MCF 10A (cell line): Measurements from ENCODE around the gene BHLHE40. TPM values are rescaled to one million over a fixed set of nuclear protein-coding genes. Genes with fewer than 3 reads are reported as not detected.

Source experiments
- Bru-seq: library from RNA; stranded (reverse); fragments of 400-500 nt; gene quantifications from one replicate; lab custom pipeline; 2021; lab: Mats Ljungman, UMichigan
- BruChase-seq, 2 experiments: library from RNA; stranded (reverse); fragments of 400-500 nt; gene quantifications; one replicate each; lab custom pipeline; 2021; lab: Mats Ljungman, UMichigan
- BruUV-seq: library from RNA; stranded (reverse); fragments of 400-500 nt; replicated peaks from 2 replicates; lab custom pipeline; 2021; lab: Mats Ljungman, UMichigan
- CTCF ChIA-PET: fragments of 300-600 bp; sonication (Branson Sonifier 250); formaldehyde crosslinking; extraction: SDS; loops from one replicate; lab custom pipeline; 2021; ENCODE audit warnings: antibody characterized with exemption, inconsistent platforms; lab: Yijun Ruan, JAX
- POLR2A ChIA-PET: fragments of 300-600, 350-650 bp; sonication (Branson Sonifier 250); formaldehyde crosslinking; extraction: SDS; loops from one replicate; lab custom pipeline; 2020; ENCODE audit warnings: antibody characterized with exemption, inconsistent platforms; lab: Yijun Ruan, JAX
- DNase-seq: peaks from one replicate; pipeline ENCODE4 v3.0.0-alpha.2; 2018; ENCODE audit not compliant: unreplicated experiment
- H3K27ac Mint-ChIP-seq: one replicate; pipeline ENCODE4 v1.8.0; 2022; ENCODE audit warnings: mild to moderate bottlenecking, low read depth, mixed read lengths; ENCODE audit not compliant: unreplicated experiment
- H3K27me3 Mint-ChIP-seq: one replicate; pipeline ENCODE4 v1.8.0; 2022; ENCODE audit warnings: mixed read lengths; ENCODE audit not compliant: insufficient read depth, unreplicated experiment
- H3K36me3 Mint-ChIP-seq: one replicate; pipeline ENCODE4 v1.8.0; 2022; ENCODE audit warnings: mild to moderate bottlenecking, moderate library complexity, mixed read lengths; ENCODE audit not compliant: insufficient read depth, unreplicated experiment
- H3K4me1 Mint-ChIP-seq: one replicate; pipeline ENCODE4 v1.8.0; 2022; ENCODE audit warnings: mixed read lengths; ENCODE audit not compliant: insufficient read depth, unreplicated experiment
- H3K4me3 Mint-ChIP-seq: one replicate; pipeline ENCODE4 v1.8.0; 2022; ENCODE audit warnings: mild to moderate bottlenecking, moderate library complexity, mixed read lengths; ENCODE audit not compliant: unreplicated experiment
- H3K9me3 Mint-ChIP-seq: one replicate; pipeline ENCODE4 v1.8.0; 2022; ENCODE audit warnings: mixed read lengths; ENCODE audit not compliant: unreplicated experiment
- intact Hi-C: fragments of 100-400 bp; cut with micrococcal nuclease; formaldehyde crosslinking; loops from 2 replicates; pipeline ENCODE4 v1.14.1; 2022
- long read RNA-seq: library from polyadenylated mRNA; stranded (forward); transcript quantifications from one replicate; pipeline ENCODE4 v2.0.0, GENCODE V29; 2022
- total RNA-seq: library from RNA; stranded (reverse); gene quantifications from 2 replicates; pipeline ENCODE4 v1.2.3, GENCODE V29; 2022
- TF ChIP-seq, protein P1 (sequence below): fragments of 200-600 bp; IDR thresholded peaks from one replicate; pipeline ENCODE4 v1.8.0; 2022; ENCODE audit warnings: antibody characterized with exemption, mild to moderate bottlenecking; ENCODE audit not compliant: unreplicated experiment

The BHLHE40 gene
- total RNA-seq (16.8 and 27.9 TPM in 2 replicates), Bru-seq, nascent RNA (percentile 91 among the genes with signal in this experiment), BruChase-seq, experiment 1, labeled RNA remaining after a 6-hour chase (percentile 75 among the genes with signal in this experiment), BruChase-seq, experiment 2, labeled RNA remaining after a 2-hour chase (percentile 87 among the genes with signal in this experiment)
- long read RNA-seq, transcript BHLHE40-201 (5 exons, 3,473 nt): major isoform, 26 of 36 reads
- long read RNA-seq, partial matches to known transcripts: 1 of 36 reads
- long read RNA-seq, other reads (novel, unspliced or antisense): 9 of 36 reads

DNA sequence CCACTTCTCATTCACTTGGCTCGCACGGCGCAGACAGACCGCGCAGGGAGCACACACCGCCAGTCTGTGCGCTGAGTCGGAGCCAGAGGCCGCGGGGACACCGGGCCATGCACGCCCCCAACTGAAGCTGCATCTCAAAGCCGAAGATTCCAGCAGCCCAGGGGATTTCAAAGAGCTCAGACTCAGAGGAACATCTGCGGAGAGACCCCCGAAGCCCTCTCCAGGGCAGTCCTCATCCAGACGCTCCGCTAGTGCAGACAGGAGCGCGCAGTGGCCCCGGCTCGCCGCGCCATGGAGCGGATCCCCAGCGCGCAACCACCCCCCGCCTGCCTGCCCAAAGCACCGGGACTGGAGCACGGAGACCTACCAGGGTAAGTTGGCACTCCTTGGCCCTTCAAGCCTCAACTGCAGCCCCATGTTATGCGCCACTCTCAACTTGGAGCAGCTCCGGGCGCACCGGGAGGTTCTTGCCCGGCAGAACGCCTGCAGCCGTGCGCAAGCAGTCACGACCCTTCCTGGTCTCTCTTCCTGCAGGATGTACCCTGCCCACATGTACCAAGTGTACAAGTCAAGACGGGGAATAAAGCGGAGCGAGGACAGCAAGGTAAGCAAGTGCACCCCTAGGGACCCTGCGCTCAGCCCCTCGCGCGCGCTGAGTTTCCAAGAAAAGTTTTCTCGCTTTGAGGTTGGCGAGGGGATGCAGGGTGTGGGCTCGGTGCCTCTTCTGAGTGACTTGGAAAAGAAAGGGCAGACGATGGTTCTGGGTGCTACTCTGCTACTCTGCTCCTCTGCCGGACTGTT, at the start of gene BHLHE40:
Gene BHLHE40 (plus strand): TSS at position 10 of the 801 bp plus-strand sequence. CDS start 282 bp downstream, at position 292.
- Mint-ChIP-seq H3K4me1 (peaks cover 36% of the 10 kb centered on the region), H3K9me3 (no peaks in the 10 kb centered on the region), H3K36me3 (peaks cover 24% of the 10 kb centered on the region), H3K27ac (peak within 1 kb of the TSS; percentile 93), H3K27me3 (no peaks in the 10 kb centered on the region), H3K4me3 (peak within 1 kb of the TSS; percentile 94)
- intact Hi-C loops: loop anchor here (1.0 to 10.0 kb wide), 5 partner anchors 44 to 257 kb away; partner anchors contain the start of gene EDEM1
- ChIA-PET POLR2A (interaction anchor here (0.7 to 12.4 kb wide), 23 partner anchors 15 to 273 kb away, joined by 3 to 251 read pairs (median 5); no protein-coding TSS in a partner anchor), CTCF (interaction anchor here (0.7 to 14.5 kb wide), 24 partner anchors 15 to 395 kb away, joined by 3 to 185 read pairs (median 5); no protein-coding TSS in a partner anchor)
- TSS peak; percentile 50 for BruUV-seq
- TF ChIP-seq, protein P1, sequence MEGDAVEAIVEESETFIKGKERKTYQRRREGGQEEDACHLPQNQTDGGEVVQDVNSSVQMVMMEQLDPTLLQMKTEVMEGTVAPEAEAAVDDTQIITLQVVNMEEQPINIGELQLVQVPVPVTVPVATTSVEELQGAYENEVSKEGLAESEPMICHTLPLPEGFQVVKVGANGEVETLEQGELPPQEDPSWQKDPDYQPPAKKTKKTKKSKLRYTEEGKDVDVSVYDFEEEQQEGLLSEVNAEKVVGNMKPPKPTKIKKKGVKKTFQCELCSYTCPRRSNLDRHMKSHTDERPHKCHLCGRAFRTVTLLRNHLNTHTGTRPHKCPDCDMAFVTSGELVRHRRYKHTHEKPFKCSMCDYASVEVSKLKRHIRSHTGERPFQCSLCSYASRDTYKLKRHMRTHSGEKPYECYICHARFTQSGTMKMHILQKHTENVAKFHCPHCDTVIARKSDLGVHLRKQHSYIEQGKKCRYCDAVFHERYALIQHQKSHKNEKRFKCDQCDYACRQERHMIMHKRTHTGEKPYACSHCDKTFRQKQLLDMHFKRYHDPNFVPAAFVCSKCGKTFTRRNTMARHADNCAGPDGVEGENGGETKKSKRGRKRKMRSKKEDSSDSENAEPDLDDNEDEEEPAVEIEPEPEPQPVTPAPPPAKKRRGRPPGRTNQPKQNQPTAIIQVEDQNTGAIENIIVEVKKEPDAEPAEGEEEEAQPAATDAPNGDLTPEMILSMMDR: no peak
- no peak for DNase-seq

DNA sequence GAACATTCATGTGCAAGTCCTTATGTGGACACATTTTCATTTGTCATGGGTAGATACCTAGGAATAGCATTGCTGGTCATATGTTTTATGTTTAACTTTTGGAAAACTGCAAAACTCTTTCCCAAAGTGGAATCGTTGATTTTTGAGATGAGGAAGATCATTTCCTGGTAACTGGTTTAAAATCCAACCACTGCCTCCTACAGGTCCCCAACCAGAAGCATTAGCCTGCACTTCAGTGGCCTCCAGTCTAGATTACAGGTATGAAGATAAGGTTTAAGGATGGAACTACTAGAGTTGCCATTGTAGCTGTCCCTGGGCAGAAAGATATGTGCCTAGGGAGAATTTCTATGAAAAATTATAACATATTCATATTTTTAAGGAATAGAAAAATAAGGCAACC, 48.7 kb upstream of the BHLHE40 start:
- POLR2A ChIA-PET: no interaction called here
- no peak for DNase-seq
- H3K27ac Mint-ChIP-seq: no peak overlapping the region
- H3K9me3 Mint-ChIP-seq: no peaks in the 10 kb centered on the region
- no peak overlapping the region for H3K4me3 Mint-ChIP-seq
- H3K27me3 Mint-ChIP-seq: no peaks in the 10 kb centered on the region
- CTCF ChIA-PET: interaction anchor here (0.8 kb wide), 1 partner anchor 14 kb away, joined by 3 read pairs; no protein-coding TSS in a partner anchor
- no TSS peak for BruUV-seq
- intact Hi-C loops: no loop called here
- TF ChIP-seq, protein P1: no peak
- H3K4me1 Mint-ChIP-seq: no peaks in the 10 kb centered on the region
- no peaks in the 10 kb centered on the region for H3K36me3 Mint-ChIP-seq

DNA sequence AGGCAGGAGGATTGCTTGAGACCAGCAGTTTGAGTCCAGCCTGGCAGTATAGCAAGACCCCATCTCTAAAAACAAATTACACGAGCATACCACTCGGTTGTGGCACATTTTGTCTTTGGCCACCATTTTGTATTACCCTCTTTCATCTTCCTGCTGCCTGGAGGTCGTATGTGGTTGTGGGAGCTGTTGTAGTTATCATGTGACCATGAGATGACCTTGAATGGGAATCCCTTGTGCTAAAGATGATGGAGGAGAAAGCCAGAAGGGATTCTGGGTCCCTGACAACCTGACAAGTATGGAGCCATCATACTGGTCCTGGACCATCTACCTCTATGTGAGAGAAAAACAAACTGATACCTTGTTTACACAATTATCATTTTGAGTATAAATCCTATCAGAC, 45.2 kb upstream of the BHLHE40 start:
- Mint-ChIP-seq H3K27ac (no peak overlapping the region), H3K4me3 (no peak overlapping the region), H3K27me3 (no peaks in the 10 kb centered on the region), H3K36me3 (no peaks in the 10 kb centered on the region), H3K4me1 (no peaks in the 10 kb centered on the region), H3K9me3 (no peaks in the 10 kb centered on the region)
- CTCF ChIA-PET: no interaction called here
- no peak for DNase-seq
- intact Hi-C loops: no loop called here
- BruUV-seq: no TSS peak
- POLR2A ChIA-PET: no interaction called here
- TF ChIP-seq, protein P1: no peak

DNA sequence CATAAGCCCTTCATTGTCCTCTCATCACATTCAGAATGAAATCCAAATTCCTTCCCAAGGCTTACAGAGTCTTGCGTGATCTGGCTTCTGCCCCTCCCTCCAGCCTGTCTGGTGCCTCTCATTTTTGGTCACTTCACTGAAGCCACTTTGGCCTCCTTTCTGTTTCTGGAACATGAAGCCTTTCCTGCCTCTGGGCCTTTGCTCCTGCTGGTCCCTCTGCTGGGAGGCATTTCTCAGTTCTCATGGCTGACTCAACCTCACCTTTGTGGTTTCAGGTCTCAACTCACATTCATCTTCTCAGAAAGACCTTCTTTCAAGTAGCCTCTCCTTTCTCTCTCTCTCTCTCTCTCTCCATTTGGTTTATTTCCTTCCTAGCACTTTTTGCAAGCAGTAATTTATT, 43.9 kb upstream of the BHLHE40 start:
- ChIA-PET CTCF (interaction anchor here (0.7 kb wide), 1 partner anchor 190 kb away, joined by 3 read pairs; no protein-coding TSS in a partner anchor), POLR2A (no interaction called here)
- H3K9me3 Mint-ChIP-seq: no peaks in the 10 kb centered on the region
- no peak overlapping the region for H3K27ac Mint-ChIP-seq
- TF ChIP-seq, protein P1: no peak
- BruUV-seq: no TSS peak
- H3K4me1 Mint-ChIP-seq: no peaks in the 10 kb centered on the region
- intact Hi-C loops: no loop called here
- H3K4me3 Mint-ChIP-seq: no peak overlapping the region
- no peak for DNase-seq
- H3K36me3 Mint-ChIP-seq: no peaks in the 10 kb centered on the region
- no peaks in the 10 kb centered on the region for H3K27me3 Mint-ChIP-seq
